CD8-positive, alpha-beta memory T cell (primary cell): ENCODE results near the gene THOC1. TPM values are rescaled to one million over a fixed set of nuclear protein-coding genes. Genes with fewer than 3 reads are reported as not detected.

Source experiments
- CTCF ChIA-PET: fragments of 350-600 bp; sonication (Branson Sonifier 250); formaldehyde crosslinking; loops from one replicate; lab custom pipeline; 2021; ENCODE audit warnings: antibody characterized with exemption; lab: Charles Lee
- POLR2A ChIA-PET: fragments of 350-600 bp; sonication (Branson Sonifier 250); formaldehyde crosslinking; loops from one replicate; lab custom pipeline; 2021; ENCODE audit warnings: antibody characterized with exemption; lab: Charles Lee
- DNase-seq, 5 donors: peaks; one replicate each; pipeline versions ENCODE4 v3.0.0 to v3.0.0-alpha.2; 2020 to 2022; ENCODE audit warnings: mixed read lengths in 1 of 5
- H3K27ac ChIP-seq: one replicate; pipeline ENCODE4 v1.7.0; 2013; ENCODE audit warnings: low read depth, mild to moderate bottlenecking, low read length, moderate library complexity
- H3K27me3 ChIP-seq: 2 replicates; pipeline ENCODE4 v1.7.0; 2013; ENCODE audit warnings: low read length, mild to moderate bottlenecking; ENCODE audit not compliant: insufficient read depth, poor library complexity, severe bottlenecking
- H3K36me3 ChIP-seq: 2 replicates; pipeline ENCODE4 v1.7.0; 2013; ENCODE audit warnings: mild to moderate bottlenecking, low read length, moderate library complexity; ENCODE audit not compliant: insufficient read depth
- H3K4me1 ChIP-seq: 2 replicates; pipeline ENCODE4 v1.7.0; 2013; ENCODE audit warnings: mild to moderate bottlenecking, low read length, moderate library complexity; ENCODE audit not compliant: insufficient read depth
- H3K4me3 ChIP-seq: 2 replicates; pipeline ENCODE4 v1.7.0; 2013; ENCODE audit warnings: mild to moderate bottlenecking, low read length
- H3K9me3 ChIP-seq: 2 replicates; pipeline ENCODE4 v1.7.0; 2013; ENCODE audit warnings: mild to moderate bottlenecking, low read length
- H3K27ac Mint-ChIP-seq, 8 donors: one replicate each; pipeline ENCODE4 v1.8.0; 2020 to 2021; ENCODE audit warnings: mixed read lengths in 8 of 8, mild to moderate bottlenecking in 6 of 8, inconsistent platforms in 3 of 8, moderate library complexity in 3 of 8
- H3K27me3 Mint-ChIP-seq, 2 donors: one replicate each; pipeline ENCODE4 v1.8.0; 2020 to 2021; ENCODE audit warnings: mixed read lengths in 2 of 2, mild to moderate bottlenecking in 1 of 2, moderate library complexity in 1 of 2
- H3K36me3 Mint-ChIP-seq, 3 donors: one replicate each; pipeline ENCODE4 v1.8.0; 2020 to 2021; ENCODE audit warnings: mixed read lengths in 3 of 3, inconsistent platforms in 1 of 3, mild to moderate bottlenecking in 1 of 3
- H3K4me1 Mint-ChIP-seq, 3 donors: one replicate each; pipeline ENCODE4 v1.8.0; 2020 to 2021; ENCODE audit warnings: mixed read lengths in 3 of 3, inconsistent platforms in 1 of 3, mild to moderate bottlenecking in 1 of 3
- H3K4me3 Mint-ChIP-seq, 7 donors: one replicate each; pipeline ENCODE4 v1.8.0; 2020 to 2021; ENCODE audit warnings: mixed read lengths in 7 of 7, mild to moderate bottlenecking in 6 of 7, moderate library complexity in 4 of 7, inconsistent platforms in 2 of 7
- H3K9me3 Mint-ChIP-seq, 5 donors: one replicate each; pipeline ENCODE4 v1.8.0; 2020 to 2022; ENCODE audit warnings: mixed read lengths in 5 of 5, mild to moderate bottlenecking in 3 of 5, moderate library complexity in 2 of 5, inconsistent platforms in 1 of 5
- polyA plus RNA-seq: library from polyadenylated mRNA; unstranded; fragments of 300-500 nt; fragmentation: Illumina TruSeq; gene quantifications from one replicate; pipeline ENCODE4 v1.2.3, GENCODE V29; 2021
- total RNA-seq, 2 experiments: library from RNA; stranded (reverse); gene quantifications; one replicate each; pipeline ENCODE4 v1.2.3, GENCODE V29; 2021

Gene THOC1
- total and polyA plus RNA-seq, 3 experiments from 2014 or later = 14.6 to 54.6 (median 51.8) TPM

DNA sequence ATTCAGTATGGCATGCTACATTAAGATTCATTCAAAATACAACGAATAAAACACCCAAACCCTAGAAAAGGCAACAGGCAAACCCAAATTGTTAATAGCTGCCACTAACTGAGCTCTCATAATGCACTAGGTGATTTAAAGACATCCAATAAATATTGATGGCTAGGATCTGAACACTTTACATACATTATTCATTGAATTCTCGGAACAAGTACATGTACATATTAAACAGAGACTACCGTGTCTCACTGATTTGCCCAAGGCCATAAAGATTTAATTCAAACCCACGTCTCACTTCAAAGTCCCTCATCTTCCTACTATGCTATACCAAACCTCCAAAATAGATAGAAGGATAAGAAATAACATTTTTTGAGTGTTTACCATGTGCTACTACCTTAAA lies 42.1 kb downstream of the THOC1 start:
- peak overlapping the region in 1 of 8 donors; percentile 20 for H3K27ac Mint-ChIP-seq
- no peaks in the 10 kb centered on the region for H3K9me3 Mint-ChIP-seq
- no peak for DNase-seq
- no peak overlapping the region for H3K4me3 Mint-ChIP-seq
- ChIA-PET POLR2A (no interaction called here), CTCF (no interaction called here)
- Histone ChIP-seq H3K4me3 (no peak overlapping the region), H3K9me3 (no peaks in the 10 kb centered on the region), H3K4me1 (no peaks in the 10 kb centered on the region), H3K27me3 (no peaks in the 10 kb centered on the region), H3K36me3 (peaks cover 20% of the 10 kb centered on the region), H3K27ac (no peak overlapping the region)
- peaks cover 10 to 77% (median 23%) of the 10 kb centered on the region in 3 donors for H3K36me3 Mint-ChIP-seq
- peaks cover 0 to 2% of the 10 kb centered on the region in 2 donors for H3K27me3 Mint-ChIP-seq
- H3K4me1 Mint-ChIP-seq = peaks cover 0 to 4% (median 2%) of the 10 kb centered on the region in 3 donors

DNA sequence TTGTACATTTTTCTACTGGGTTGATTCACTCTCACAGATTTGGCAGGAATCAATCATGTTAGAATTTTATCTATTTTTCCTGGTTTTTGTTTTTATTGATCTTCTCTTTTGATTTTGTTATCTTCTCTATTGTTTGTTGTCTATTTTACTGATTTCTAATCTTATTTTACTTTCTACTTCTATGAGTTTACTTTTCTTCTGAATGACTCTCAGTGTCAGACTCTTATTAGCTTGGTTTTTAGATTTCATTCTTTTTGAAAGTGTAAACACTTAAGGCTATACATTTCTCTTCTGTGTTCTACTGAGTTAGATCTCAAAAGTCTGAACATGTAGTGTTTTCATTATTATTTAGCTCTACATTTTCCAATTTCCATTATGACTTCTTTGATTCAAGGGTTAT lies 47.1 kb downstream of the THOC1 start:
- ChIA-PET POLR2A (no interaction called here), CTCF (no interaction called here)
- Histone ChIP-seq H3K4me1 (no peaks in the 10 kb centered on the region), H3K36me3 (peaks cover 33% of the 10 kb centered on the region), H3K4me3 (no peak overlapping the region), H3K27ac (no peak overlapping the region), H3K9me3 (no peaks in the 10 kb centered on the region), H3K27me3 (no peaks in the 10 kb centered on the region)
- H3K27me3 Mint-ChIP-seq = peaks cover 0 to 2% of the 10 kb centered on the region in 2 donors
- peaks cover 6 to 76% (median 10%) of the 10 kb centered on the region in 3 donors for H3K36me3 Mint-ChIP-seq
- peaks cover 0 to 4% (median 0%) of the 10 kb centered on the region in 3 donors for H3K4me1 Mint-ChIP-seq
- no peaks in the 10 kb centered on the region for H3K9me3 Mint-ChIP-seq
- DNase-seq = no peak
- no peak overlapping the region for H3K4me3 Mint-ChIP-seq
- peak overlapping the region in 4 of 8 donors; percentile 1 to 72 (median 63) for H3K27ac Mint-ChIP-seq

DNA sequence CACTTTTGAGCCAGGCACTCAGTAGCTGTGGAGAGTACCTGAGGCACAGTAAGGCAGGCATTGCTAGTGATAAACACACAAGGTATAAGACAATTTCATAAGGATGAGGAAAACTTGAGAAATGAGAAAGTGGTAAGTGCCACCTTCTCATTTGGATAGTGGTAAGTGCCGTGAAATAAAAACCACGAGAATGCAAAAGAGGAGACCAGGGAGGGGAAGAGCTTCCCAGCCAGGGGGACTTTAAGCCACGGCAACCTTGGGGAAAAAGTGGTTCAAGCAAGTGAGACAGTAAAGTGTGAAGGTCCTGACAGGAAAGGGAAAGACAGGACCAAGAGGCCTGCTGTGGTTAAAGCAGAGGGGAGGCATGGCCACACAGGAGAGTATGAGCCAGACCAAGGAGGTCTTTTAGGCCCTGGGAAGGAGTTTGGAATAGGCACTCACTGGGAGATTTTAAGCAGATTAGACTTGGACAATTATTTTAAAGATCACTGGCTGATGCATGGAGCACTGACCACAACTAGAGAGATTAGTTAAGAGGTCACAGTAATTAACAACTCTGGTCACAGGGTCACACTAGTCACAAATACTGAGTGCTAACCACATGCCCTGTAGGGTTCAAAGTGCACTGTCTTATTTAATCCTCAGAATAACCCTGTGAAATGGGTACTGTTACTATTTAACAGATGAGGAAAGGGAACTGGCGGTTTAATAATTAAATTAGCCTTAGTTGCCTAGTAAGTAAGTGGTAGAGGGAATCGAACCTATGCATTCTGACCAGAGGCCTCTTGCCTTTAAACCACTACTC lies 50.1 kb downstream of the THOC1 start:
- POLR2A ChIA-PET = no interaction called here
- peak overlapping the region in 6 of 8 donors; percentile 31 to 86 (median 66) for H3K27ac Mint-ChIP-seq

DNA sequence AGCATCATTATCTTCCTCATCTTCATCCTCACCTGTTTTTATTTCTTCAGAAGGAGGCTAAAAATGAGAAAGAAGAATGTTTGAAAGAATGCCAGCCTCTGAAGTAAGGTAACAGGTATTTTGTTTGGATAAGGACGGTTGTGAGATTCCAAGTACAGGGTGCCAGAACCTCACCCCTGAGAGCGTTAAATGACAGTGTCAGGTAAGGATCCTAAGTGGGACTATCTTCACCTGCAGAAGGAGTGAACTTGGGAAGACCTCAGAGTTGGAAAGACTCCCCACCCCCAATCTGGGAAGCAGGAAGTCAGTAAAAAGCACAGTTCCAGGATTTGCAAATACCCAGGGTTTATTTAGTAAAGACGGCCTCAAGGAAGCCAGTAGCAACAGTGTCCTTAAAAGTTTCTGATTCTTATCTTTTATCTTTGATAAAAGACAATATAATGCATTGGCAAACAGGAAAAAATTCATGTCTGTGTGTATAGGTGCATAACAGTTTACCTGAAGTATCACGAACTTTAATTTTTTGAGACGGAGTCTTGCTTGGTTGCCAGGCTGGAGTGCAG lies 52.3 kb downstream of the THOC1 start:
- Mint-ChIP-seq H3K27ac (peak overlapping the region in 1 of 8 donors; percentile 23), H3K27me3 (no peaks in the 10 kb centered on the region), H3K9me3 (no peaks in the 10 kb centered on the region), H3K4me3 (no peak overlapping the region), H3K4me1 (peaks cover 0 to 4% (median 0%) of the 10 kb centered on the region in 3 donors), H3K36me3 (peaks cover 0 to 81% (median 18%) of the 10 kb centered on the region in 3 donors)
- H3K27ac ChIP-seq = no peak overlapping the region
- ChIA-PET CTCF (no interaction called here), POLR2A (no interaction called here)
- no peak overlapping the region for H3K4me3 ChIP-seq
- H3K27me3 ChIP-seq = no peaks in the 10 kb centered on the region
- H3K4me1 ChIP-seq = no peaks in the 10 kb centered on the region
- no peaks in the 10 kb centered on the region for H3K9me3 ChIP-seq
- no peak for DNase-seq
- H3K36me3 ChIP-seq = peaks cover 44% of the 10 kb centered on the region

More for the DNA sequence above, 50.1 kb downstream of the THOC1 start:
- H3K4me3 ChIP-seq = no peak overlapping the region
- peaks cover 0 to 74% (median 7%) of the 10 kb centered on the region in 3 donors for H3K36me3 Mint-ChIP-seq
- H3K4me1 ChIP-seq = no peaks in the 10 kb centered on the region
- H3K4me3 Mint-ChIP-seq = no peak overlapping the region
- H3K9me3 Mint-ChIP-seq = no peaks in the 10 kb centered on the region
- H3K27me3 ChIP-seq = no peaks in the 10 kb centered on the region
- no peaks in the 10 kb centered on the region for H3K9me3 ChIP-seq
- no peak for DNase-seq
- H3K36me3 ChIP-seq = peaks cover 35% of the 10 kb centered on the region
- H3K27ac ChIP-seq = no peak overlapping the region
- H3K4me1 Mint-ChIP-seq = peaks cover 0 to 4% (median 0%) of the 10 kb centered on the region in 3 donors
- CTCF ChIA-PET = no interaction called here
- H3K27me3 Mint-ChIP-seq = peaks cover 0 to 2% of the 10 kb centered on the region in 2 donors

DNA sequence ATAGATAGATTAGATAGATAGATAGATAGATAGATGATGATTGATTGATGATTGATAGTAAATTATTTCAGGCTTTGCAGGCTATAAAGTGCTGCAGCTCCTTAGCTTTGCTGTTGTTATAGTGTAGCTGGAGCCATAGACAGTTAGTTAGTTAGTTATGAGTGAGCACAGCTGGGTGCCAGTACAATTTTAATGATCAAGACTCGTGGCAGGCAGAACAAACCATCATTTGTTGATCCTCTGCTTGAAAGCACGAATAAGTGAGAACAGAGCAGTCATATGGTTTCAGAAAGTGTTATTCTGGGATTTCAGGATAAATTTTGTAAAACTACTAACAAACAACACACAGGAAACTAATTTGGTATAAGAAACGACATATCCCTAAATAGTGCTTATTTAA lies 53.9 kb downstream of the THOC1 start:
- Mint-ChIP-seq H3K27ac (peak overlapping the region in 3 of 8 donors; percentile 26 to 56 (median 26)), H3K4me3 (no peak overlapping the region), H3K36me3 (peaks cover 0 to 90% (median 22%) of the 10 kb centered on the region in 3 donors), H3K27me3 (no peaks in the 10 kb centered on the region), H3K9me3 (no peaks in the 10 kb centered on the region), H3K4me1 (peaks cover 0 to 4% (median 0%) of the 10 kb centered on the region in 3 donors)
- no peaks in the 10 kb centered on the region for H3K9me3 ChIP-seq
- H3K27me3 ChIP-seq = no peaks in the 10 kb centered on the region
- CTCF ChIA-PET = no interaction called here
- H3K27ac ChIP-seq = no peak overlapping the region
- no peak for DNase-seq
- H3K36me3 ChIP-seq = peaks cover 52% of the 10 kb centered on the region
- no peak overlapping the region for H3K4me3 ChIP-seq
- POLR2A ChIA-PET = no interaction called here
- H3K4me1 ChIP-seq = no peaks in the 10 kb centered on the region

DNA sequence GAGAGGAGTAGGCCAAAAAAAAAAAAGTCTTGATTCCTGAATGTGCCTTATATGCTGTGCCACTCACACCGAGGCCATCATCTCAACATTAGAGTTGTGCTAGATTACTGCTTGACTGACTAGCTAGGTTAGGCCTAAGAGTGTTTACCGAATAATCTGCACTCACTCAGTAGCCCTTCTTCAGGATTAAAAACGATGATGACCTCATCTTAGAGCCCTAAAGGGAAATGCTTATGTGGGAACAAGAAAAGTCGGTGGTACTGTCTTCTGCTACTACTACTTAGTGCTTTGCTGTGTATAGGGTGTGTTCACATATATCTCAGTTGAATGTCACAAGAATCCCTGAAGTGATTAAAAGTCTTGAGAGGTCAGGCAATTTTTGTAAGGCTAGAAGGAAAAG lies 54.3 kb downstream of the THOC1 start:
- Mint-ChIP-seq H3K4me1 (peaks cover 0 to 4% (median 0%) of the 10 kb centered on the region in 3 donors), H3K36me3 (peaks cover 0 to 86% (median 22%) of the 10 kb centered on the region in 3 donors), H3K27me3 (no peaks in the 10 kb centered on the region), H3K27ac (peak overlapping the region in 6 of 8 donors; percentile 9 to 56 (median 40)), H3K4me3 (no peak overlapping the region), H3K9me3 (no peaks in the 10 kb centered on the region)
- no peak for DNase-seq
- Histone ChIP-seq H3K4me3 (no peak overlapping the region), H3K27ac (no peak overlapping the region), H3K27me3 (no peaks in the 10 kb centered on the region), H3K9me3 (no peaks in the 10 kb centered on the region), H3K36me3 (peaks cover 52% of the 10 kb centered on the region), H3K4me1 (no peaks in the 10 kb centered on the region)
- CTCF ChIA-PET = no interaction called here
- POLR2A ChIA-PET = no interaction called here

DNA sequence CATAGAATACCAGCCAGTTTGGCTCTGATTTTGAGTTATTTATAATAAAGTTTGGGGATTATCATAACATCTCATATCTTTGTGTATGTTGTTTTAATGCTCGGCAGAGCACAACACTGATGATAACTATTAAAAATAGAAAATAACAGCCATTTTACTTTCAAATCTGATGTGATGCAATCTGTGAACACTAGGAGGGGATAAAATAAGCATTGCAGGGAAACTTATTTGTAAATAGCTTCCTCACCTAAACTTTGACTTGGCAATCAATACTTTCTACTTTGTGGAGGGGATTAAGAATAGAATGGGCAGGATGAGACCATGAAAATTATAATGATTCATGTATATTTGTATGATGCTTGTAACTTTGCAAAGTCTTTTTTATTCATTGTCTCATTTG lies 55.1 kb downstream of the THOC1 start:
- H3K9me3 Mint-ChIP-seq = no peaks in the 10 kb centered on the region
- Histone ChIP-seq H3K36me3 (peaks cover 44% of the 10 kb centered on the region), H3K27ac (no peak overlapping the region), H3K4me3 (no peak overlapping the region), H3K9me3 (no peaks in the 10 kb centered on the region), H3K27me3 (no peaks in the 10 kb centered on the region), H3K4me1 (no peaks in the 10 kb centered on the region)
- peak overlapping the region in 4 of 8 donors; percentile 29 to 59 (median 32) for H3K27ac Mint-ChIP-seq
- H3K36me3 Mint-ChIP-seq = peaks cover 0 to 83% (median 22%) of the 10 kb centered on the region in 3 donors
- ChIA-PET CTCF (no interaction called here), POLR2A (no interaction called here)
- H3K4me1 Mint-ChIP-seq = peaks cover 0 to 4% (median 0%) of the 10 kb centered on the region in 3 donors
- DNase-seq = no peak
- no peak overlapping the region for H3K4me3 Mint-ChIP-seq
- H3K27me3 Mint-ChIP-seq = no peaks in the 10 kb centered on the region

DNA sequence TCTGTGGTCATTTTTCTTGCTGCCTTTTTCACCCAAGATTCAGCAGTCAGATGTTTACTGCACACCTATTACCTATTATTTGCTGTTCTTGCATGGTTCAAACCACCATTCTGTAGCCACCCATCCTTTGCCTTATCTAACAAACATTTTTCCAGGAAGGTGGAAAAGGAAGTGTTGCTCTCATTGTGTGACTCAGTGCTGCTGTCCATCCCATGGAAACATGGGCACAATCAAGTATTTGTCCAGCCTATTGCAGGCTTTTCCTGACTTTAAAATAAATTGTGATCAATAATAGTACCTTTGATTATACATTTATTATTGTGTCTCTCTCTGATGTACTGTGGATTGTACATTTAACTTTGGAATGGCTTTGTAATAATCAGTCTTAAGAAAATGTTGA lies 56.3 kb downstream of the THOC1 start:
- no peaks in the 10 kb centered on the region for H3K27me3 ChIP-seq
- Mint-ChIP-seq H3K9me3 (no peaks in the 10 kb centered on the region), H3K4me1 (no peaks in the 10 kb centered on the region), H3K36me3 (peaks cover 0 to 76% (median 22%) of the 10 kb centered on the region in 3 donors), H3K27me3 (no peaks in the 10 kb centered on the region), H3K4me3 (no peak overlapping the region), H3K27ac (peak overlapping the region in 1 of 8 donors; percentile 6)
- H3K27ac ChIP-seq = no peak overlapping the region
- CTCF ChIA-PET = no interaction called here
- H3K4me1 ChIP-seq = no peaks in the 10 kb centered on the region
- POLR2A ChIA-PET = no interaction called here
- no peak for DNase-seq
- peaks cover 35% of the 10 kb centered on the region for H3K36me3 ChIP-seq
- H3K9me3 ChIP-seq = no peaks in the 10 kb centered on the region
- no peak overlapping the region for H3K4me3 ChIP-seq
